Activated CD4-positive, alpha-beta T cell treated with anti-CD3 and anti-CD28 coated beads, Interleukin-2, amount 10 ng/mL, durations not matched to agents 7 days and 5 days (primary cell): ENCODE data around the gene ATL2. TPM values are rescaled to one million over a fixed set of nuclear protein-coding genes. Genes with fewer than 3 reads are reported as not detected.
"Not testable (repeated sequence)": the region's sequence is repeated elsewhere in the genome, so short reads cannot be mapped to it uniquely, and the experiment has no call there.

ENCODE experiments used
- CTCF ChIA-PET: fragments of 350-600 bp; sonication (Branson Sonifier 250); formaldehyde crosslinking; loops from one replicate; lab custom pipeline; 2021; ENCODE audit warnings: antibody characterized with exemption; lab: Charles Lee
- POLR2A ChIA-PET: fragments of 350-600 bp; sonication (Branson Sonifier 250); formaldehyde crosslinking; loops from one replicate; lab custom pipeline; 2021; ENCODE audit warnings: antibody characterized with exemption; lab: Charles Lee
- DNase-seq: peaks from one replicate; pipeline ENCODE4 v3.0.0-alpha.2; 2020
- H3K27ac Mint-ChIP-seq: one replicate; pipeline ENCODE4 v1.8.0; 2021; ENCODE audit warnings: mild to moderate bottlenecking, moderate library complexity, mixed read lengths
- H3K27me3 Mint-ChIP-seq: one replicate; pipeline ENCODE4 v1.8.0; 2021; ENCODE audit warnings: mixed read lengths
- H3K36me3 Mint-ChIP-seq: one replicate; pipeline ENCODE4 v1.8.0; 2021; ENCODE audit warnings: low read depth, mixed read lengths
- H3K4me1 Mint-ChIP-seq: one replicate; pipeline ENCODE4 v1.8.0; 2021; ENCODE audit warnings: mixed read lengths
- H3K4me3 Mint-ChIP-seq: one replicate; pipeline ENCODE4 v1.8.0; 2021; ENCODE audit warnings: mild to moderate bottlenecking, moderate library complexity, mixed read lengths
- H3K9me3 Mint-ChIP-seq: one replicate; pipeline ENCODE4 v1.8.0; 2021; ENCODE audit warnings: mixed read lengths
- total RNA-seq, 2 experiments: library from RNA; stranded (reverse); gene quantifications; one replicate each; pipeline ENCODE4 v1.2.3, GENCODE V29; 2021

Gene ATL2
- total RNA-seq, 2 experiments from 2014 or later, result 46.0 to 59.2 TPM

GRCh38 chr2:38263293-38263692 lies 113.8 kb downstream of the ATL2 start:
- H3K27me3 Mint-ChIP-seq, result peaks cover 6% of the 10 kb centered on the region
- no peak overlapping the region for H3K4me3 Mint-ChIP-seq
- no peak overlapping the region for H3K27ac Mint-ChIP-seq
- no peak for DNase-seq
- ChIA-PET CTCF (no interaction called here), POLR2A (no interaction called here)
- peaks cover 3% of the 10 kb centered on the region for H3K9me3 Mint-ChIP-seq
- H3K36me3 Mint-ChIP-seq, result no peaks in the 10 kb centered on the region
- H3K4me1 Mint-ChIP-seq, result peaks cover 20% of the 10 kb centered on the region

GRCh38 chr2:38262069-38262871 lies 114.8 kb downstream of the ATL2 start:
- ChIA-PET POLR2A (no interaction called here), CTCF (no interaction called here)
- peaks cover 3% of the 10 kb centered on the region for H3K9me3 Mint-ChIP-seq
- H3K27ac Mint-ChIP-seq, result no peak overlapping the region
- no peak for DNase-seq
- peaks cover 6% of the 10 kb centered on the region for H3K27me3 Mint-ChIP-seq
- H3K36me3 Mint-ChIP-seq, result no peaks in the 10 kb centered on the region
- no peak overlapping the region for H3K4me3 Mint-ChIP-seq
- H3K4me1 Mint-ChIP-seq, result peaks cover 20% of the 10 kb centered on the region

- H3K36me3 Mint-ChIP-seq, result no peaks in the 10 kb centered on the region
- H3K4me1 Mint-ChIP-seq, result peaks cover 17% of the 10 kb centered on the region
- H3K27me3 Mint-ChIP-seq, result peaks cover 6% of the 10 kb centered on the region
- H3K4me3 Mint-ChIP-seq, result no peak overlapping the region
- ChIA-PET POLR2A (no interaction called here), CTCF (no interaction called here)
- H3K27ac Mint-ChIP-seq, result no peak overlapping the region
- H3K9me3 Mint-ChIP-seq, result peaks cover 2% of the 10 kb centered on the region
- no peak for DNase-seq
These were observed 115.5 kb downstream of the ATL2 start for GRCh38 chr2:38261569-38262068.

GRCh38 chr2:38260972-38261371 lies 116.1 kb downstream of the ATL2 start:
- Mint-ChIP-seq H3K36me3 (no peaks in the 10 kb centered on the region), H3K4me3 (no peak overlapping the region), H3K27ac (no peak overlapping the region), H3K9me3 (no peaks in the 10 kb centered on the region), H3K4me1 (peaks cover 14% of the 10 kb centered on the region), H3K27me3 (peaks cover 6% of the 10 kb centered on the region)
- ChIA-PET POLR2A (no interaction called here), CTCF (no interaction called here)
- no peak for DNase-seq

- no peaks in the 10 kb centered on the region for H3K9me3 Mint-ChIP-seq
- peaks cover 14% of the 10 kb centered on the region for H3K4me1 Mint-ChIP-seq
- no peaks in the 10 kb centered on the region for H3K36me3 Mint-ChIP-seq
- CTCF ChIA-PET, result no interaction called here
- POLR2A ChIA-PET, result no interaction called here
- H3K27ac Mint-ChIP-seq, result no peak overlapping the region
- H3K4me3 Mint-ChIP-seq, result no peak overlapping the region
- peaks cover 9% of the 10 kb centered on the region for H3K27me3 Mint-ChIP-seq
- DNase-seq, result no peak
These were observed 116.6 kb downstream of the ATL2 start for GRCh38 chr2:38260469-38260868.

- DNase-seq, result no peak
- peaks cover 14% of the 10 kb centered on the region for H3K4me1 Mint-ChIP-seq
These were observed 117.8 kb downstream of the ATL2 start for GRCh38 chr2:38259311-38259710.

GRCh38 chr2:38257680-38258079 lies 119.4 kb downstream of the ATL2 start:
- peaks cover 14% of the 10 kb centered on the region for H3K4me1 Mint-ChIP-seq
- H3K36me3 Mint-ChIP-seq, H3K27ac Mint-ChIP-seq, POLR2A ChIA-PET, H3K27me3 Mint-ChIP-seq, CTCF ChIA-PET, DNase-seq, H3K9me3 Mint-ChIP-seq, H3K4me3 Mint-ChIP-seq: not testable (repeated sequence)

More at GRCh38 chr2:38259311-38259710, 117.8 kb downstream of the ATL2 start:
- Mint-ChIP-seq H3K4me3 (no peak overlapping the region), H3K27me3 (peaks cover 10% of the 10 kb centered on the region), H3K36me3 (no peaks in the 10 kb centered on the region), H3K27ac (no peak overlapping the region), H3K9me3 (no peaks in the 10 kb centered on the region)
- CTCF ChIA-PET, result interaction anchor here (1.0 kb wide), 1 partner anchor 10 kb away, joined by 3 read pairs; no protein-coding TSS in a partner anchor
- POLR2A ChIA-PET, result no interaction called here

GRCh38 chr2:38256610-38257009 lies 120.5 kb downstream of the ATL2 start:
- H3K27me3 Mint-ChIP-seq, result peaks cover 8% of the 10 kb centered on the region
- POLR2A ChIA-PET, result no interaction called here
- H3K9me3 Mint-ChIP-seq, result no peaks in the 10 kb centered on the region
- H3K4me3 Mint-ChIP-seq, result no peak overlapping the region
- no peak overlapping the region for H3K27ac Mint-ChIP-seq
- H3K36me3 Mint-ChIP-seq, result no peaks in the 10 kb centered on the region
- CTCF ChIA-PET, result no interaction called here
- no peak for DNase-seq
- peaks cover 7% of the 10 kb centered on the region for H3K4me1 Mint-ChIP-seq

GRCh38 chr2:38255211-38255610 lies 121.9 kb downstream of the ATL2 start:
- POLR2A ChIA-PET, result no interaction called here
- no peak overlapping the region for H3K27ac Mint-ChIP-seq
- CTCF ChIA-PET, result no interaction called here
- H3K27me3 Mint-ChIP-seq, result peaks cover 8% of the 10 kb centered on the region
- H3K4me1 Mint-ChIP-seq, result no peaks in the 10 kb centered on the region
- H3K4me3 Mint-ChIP-seq, result no peak overlapping the region
- H3K36me3 Mint-ChIP-seq, result no peaks in the 10 kb centered on the region
- no peak for DNase-seq
- H3K9me3 Mint-ChIP-seq, result no peaks in the 10 kb centered on the region

- no peak overlapping the region for H3K27ac Mint-ChIP-seq
- H3K9me3 Mint-ChIP-seq, result no peaks in the 10 kb centered on the region
- no peaks in the 10 kb centered on the region for H3K4me1 Mint-ChIP-seq
- no peak overlapping the region for H3K4me3 Mint-ChIP-seq
- no peaks in the 10 kb centered on the region for H3K36me3 Mint-ChIP-seq
- H3K27me3 Mint-ChIP-seq, result peaks cover 8% of the 10 kb centered on the region
- ChIA-PET POLR2A (no interaction called here), CTCF (no interaction called here)
- no peak for DNase-seq
These were observed 122.3 kb downstream of the ATL2 start for GRCh38 chr2:38254796-38255195.

GRCh38 chr2:38251940-38252339 lies 125.1 kb downstream of the ATL2 start:
- peaks cover 5% of the 10 kb centered on the region for H3K27me3 Mint-ChIP-seq
- POLR2A ChIA-PET, result no interaction called here
- H3K4me1 Mint-ChIP-seq, result no peaks in the 10 kb centered on the region

GRCh38 chr2:38248707-38249106 lies 128.4 kb downstream of the ATL2 start:
- H3K27me3 Mint-ChIP-seq, result no peaks in the 10 kb centered on the region
- CTCF ChIA-PET, result interaction anchor here (0.7 kb wide), 1 partner anchor 280 kb away, joined by 3 read pairs; no protein-coding TSS in a partner anchor
- POLR2A ChIA-PET, result no interaction called here
- H3K9me3 Mint-ChIP-seq, result no peaks in the 10 kb centered on the region
- H3K36me3 Mint-ChIP-seq, result no peaks in the 10 kb centered on the region
- no peak for DNase-seq
- H3K4me1 Mint-ChIP-seq, result no peaks in the 10 kb centered on the region
- H3K27ac Mint-ChIP-seq, result no peak overlapping the region
- H3K4me3 Mint-ChIP-seq, result no peak overlapping the region

More at GRCh38 chr2:38251940-38252339, 125.1 kb downstream of the ATL2 start:
- no peaks in the 10 kb centered on the region for H3K36me3 Mint-ChIP-seq
- H3K9me3 Mint-ChIP-seq, result no peaks in the 10 kb centered on the region
- DNase-seq, result no peak
- no peak overlapping the region for H3K27ac Mint-ChIP-seq
- H3K4me3 Mint-ChIP-seq, result no peak overlapping the region
- CTCF ChIA-PET, result no interaction called here

- POLR2A ChIA-PET, result no interaction called here
- no peak overlapping the region for H3K4me3 Mint-ChIP-seq
- no peaks in the 10 kb centered on the region for H3K36me3 Mint-ChIP-seq
- CTCF ChIA-PET, result interaction anchor here (0.7 kb wide), 1 partner anchor 280 kb away, joined by 3 read pairs; no protein-coding TSS in a partner anchor
- H3K9me3 Mint-ChIP-seq, result no peaks in the 10 kb centered on the region
- H3K4me1 Mint-ChIP-seq, result no peaks in the 10 kb centered on the region
- no peaks in the 10 kb centered on the region for H3K27me3 Mint-ChIP-seq
- no peak for DNase-seq
- no peak overlapping the region for H3K27ac Mint-ChIP-seq
These were observed 128.8 kb downstream of the ATL2 start for GRCh38 chr2:38248255-38248654.
